ENCODE results near the gene COL4A5.

COL4A5 gene

DNA sequence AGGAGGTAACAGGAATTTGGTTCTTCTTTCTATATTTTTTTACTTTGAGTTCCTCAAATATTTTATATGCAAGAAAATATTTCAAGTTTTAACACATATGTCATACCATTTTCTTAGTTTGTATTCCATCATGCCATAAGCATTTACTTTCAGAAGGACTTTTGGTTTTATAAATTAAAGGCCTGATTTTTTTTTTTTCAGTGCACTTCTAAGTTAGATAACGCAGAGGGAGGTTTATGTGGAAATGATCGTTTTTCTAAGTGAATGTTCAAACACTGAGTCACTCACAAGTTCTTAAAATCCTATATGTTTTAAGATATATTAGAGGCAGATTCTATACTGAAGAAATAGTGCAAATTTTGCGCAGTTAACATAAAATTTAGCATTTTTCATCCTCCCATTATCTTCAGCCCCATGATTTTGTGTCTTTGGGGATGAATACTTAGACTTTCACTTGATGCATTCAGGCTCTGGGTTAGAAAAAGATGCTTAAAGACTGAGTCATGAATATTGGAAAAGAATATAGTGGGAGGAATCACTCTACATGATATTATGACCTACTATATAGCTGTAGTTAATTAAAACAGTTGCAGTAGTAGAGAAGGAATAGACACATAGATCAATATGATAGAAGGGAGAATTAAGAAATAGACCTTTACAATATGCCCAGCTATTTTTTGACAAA lies 54.9 kb downstream of the COL4A5 start:
- no peak for DNase-seq
- TF ChIP-seq POLR2A (IDR thresholded peaks at IDR 0.05; ENCODE audit: low read length) (no peak), GATA1 (IDR thresholded peaks at IDR 0.05; ENCODE audit: low read depth, low read length) (no peak)

DNA sequence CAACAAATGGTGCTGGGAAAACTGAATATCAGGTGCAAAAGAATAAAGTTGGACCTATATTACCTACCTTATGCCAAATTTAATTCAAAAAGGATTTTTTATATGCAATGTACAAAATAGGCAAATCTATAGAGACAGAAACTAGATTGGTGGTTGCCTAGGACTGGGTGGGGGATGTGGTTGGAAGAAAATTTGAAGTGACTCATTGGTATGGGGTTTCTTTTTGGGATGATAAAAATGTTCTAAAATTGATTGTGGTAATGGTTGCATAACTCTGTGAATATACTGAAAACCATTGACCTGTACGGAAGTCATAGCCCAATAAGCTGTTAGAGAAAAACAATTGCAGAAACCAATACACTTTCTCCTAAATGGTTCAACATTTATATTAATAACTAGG lies 72.1 kb downstream of the COL4A5 start:
- DNase-seq, result no peak
- TF ChIP-seq POLR2A (IDR thresholded peaks at IDR 0.05; ENCODE audit: low read length), result no peak
- no peak for TF ChIP-seq GATA1 (IDR thresholded peaks at IDR 0.05; ENCODE audit: low read depth, low read length)

DNA sequence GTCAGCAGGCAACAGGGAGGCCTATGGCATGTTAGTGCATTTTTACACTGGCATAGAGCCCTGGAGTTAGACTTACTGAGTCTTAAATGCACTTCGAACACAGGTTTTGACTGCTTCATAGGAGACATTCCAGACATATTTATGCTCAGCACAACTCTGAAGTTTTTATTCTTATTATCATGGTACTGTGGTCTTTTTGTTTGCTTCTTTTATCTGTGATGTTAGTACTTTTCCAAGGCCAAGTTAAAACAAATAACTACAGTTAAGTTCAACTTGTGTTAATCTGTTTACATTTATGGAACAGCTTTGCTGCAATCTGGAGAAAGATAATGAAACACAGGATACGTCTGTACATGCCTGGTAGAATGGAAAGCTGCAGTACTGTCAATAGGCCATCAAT lies 76.5 kb downstream of the COL4A5 start:
- no peak for DNase-seq
- no peak for TF ChIP-seq POLR2A (IDR thresholded peaks at IDR 0.05; ENCODE audit: low read length)

DNA sequence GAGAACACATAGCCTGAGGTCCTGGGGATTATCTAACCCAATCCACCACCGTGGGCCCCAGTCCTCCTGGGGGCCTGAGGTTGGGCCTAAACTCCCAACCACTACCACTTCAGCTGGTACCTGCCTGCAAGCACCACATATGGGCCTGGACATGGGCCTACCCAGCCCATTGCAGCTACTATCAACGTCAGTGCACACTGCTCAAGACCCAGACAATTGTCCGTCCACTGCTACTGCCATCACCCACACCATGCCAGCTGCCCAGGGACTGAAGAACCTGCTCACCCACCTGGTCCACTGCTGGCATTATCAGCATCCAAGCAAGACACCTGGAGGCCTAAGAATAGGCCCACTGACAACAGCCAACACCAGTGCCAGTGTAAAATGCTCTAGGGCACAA lies 88.1 kb downstream of the COL4A5 start:
- no peak for DNase-seq
- TF ChIP-seq POLR2A (IDR thresholded peaks at IDR 0.05; ENCODE audit: low read length) (no peak), GATA1 (IDR thresholded peaks at IDR 0.05; ENCODE audit: low read depth, low read length) (no peak)

DNA sequence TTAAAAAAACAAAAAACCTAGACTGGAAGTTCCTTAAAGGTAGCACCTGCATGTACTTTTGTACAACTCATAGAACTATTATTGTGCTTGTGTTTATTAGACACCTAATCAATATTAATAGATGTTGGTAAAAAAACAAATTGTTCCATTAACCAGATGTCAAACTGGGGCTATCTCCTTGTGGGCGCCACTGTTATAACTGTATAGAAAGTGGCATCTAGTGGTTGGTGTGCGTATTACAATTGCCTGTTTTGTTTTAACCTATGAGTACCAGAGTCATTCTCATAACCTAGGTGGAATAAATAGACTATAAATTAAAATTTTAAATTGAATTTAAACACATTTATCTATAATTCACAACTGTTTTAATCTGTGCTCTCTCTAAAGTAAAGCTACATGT lies 97.4 kb downstream of the COL4A5 start:
- TF ChIP-seq POLR2A (IDR thresholded peaks at IDR 0.05; ENCODE audit: low read length) (no peak), GATA1 (IDR thresholded peaks at IDR 0.05; ENCODE audit: low read depth, low read length) (no peak)
- peak; percentile 39 to 61 for DNase-seq

DNA sequence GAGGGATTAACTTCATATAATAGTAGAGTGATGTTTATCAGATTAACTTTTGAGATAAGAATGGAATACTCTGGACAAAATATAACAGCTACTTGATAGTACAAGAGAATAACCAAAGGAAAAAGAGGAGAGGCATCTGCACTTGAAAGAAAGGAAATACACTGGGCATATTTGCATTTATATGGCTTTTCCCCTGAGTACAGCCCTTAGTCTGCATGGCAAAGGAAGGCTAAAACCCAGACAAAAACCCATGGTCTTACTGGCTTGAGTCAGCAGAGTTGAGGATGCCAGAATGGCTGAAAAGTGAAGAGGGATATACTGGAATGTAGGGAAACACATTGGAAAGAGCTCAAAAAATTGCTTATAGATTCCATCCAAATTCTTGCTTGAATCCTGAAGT lies 101.6 kb downstream of the COL4A5 start:
- TF ChIP-seq POLR2A (IDR thresholded peaks at IDR 0.05; ENCODE audit: low read length) (no peak), GATA1 (IDR thresholded peaks at IDR 0.05; ENCODE audit: low read depth, low read length) (no peak)
- DNase-seq, result no peak

DNA sequence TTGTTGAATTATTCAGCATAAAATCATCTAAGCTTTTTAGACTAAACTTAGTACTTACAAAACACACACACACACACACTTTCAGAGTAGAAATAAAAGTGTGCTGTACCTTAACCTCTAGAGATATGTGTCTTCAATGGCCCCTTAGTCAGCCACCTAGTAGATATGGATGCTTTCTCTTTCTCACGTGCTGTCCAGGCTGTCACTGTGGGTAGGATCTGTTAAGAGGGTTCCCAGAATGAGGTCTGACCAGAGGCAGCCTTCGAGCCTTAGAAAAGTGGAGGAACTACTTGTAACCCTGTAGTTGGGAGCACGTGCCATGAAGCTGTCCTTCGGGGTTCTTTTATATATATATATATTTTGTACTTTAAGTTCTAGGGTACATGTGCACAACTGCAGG lies 117.9 kb downstream of the COL4A5 start:
- TF ChIP-seq GATA1 (IDR thresholded peaks at IDR 0.05; ENCODE audit: low read depth, low read length), result no peak
- no peak for TF ChIP-seq POLR2A (IDR thresholded peaks at IDR 0.05; ENCODE audit: low read length)
- DNase-seq, result peak; percentile 47 to 63

DNA sequence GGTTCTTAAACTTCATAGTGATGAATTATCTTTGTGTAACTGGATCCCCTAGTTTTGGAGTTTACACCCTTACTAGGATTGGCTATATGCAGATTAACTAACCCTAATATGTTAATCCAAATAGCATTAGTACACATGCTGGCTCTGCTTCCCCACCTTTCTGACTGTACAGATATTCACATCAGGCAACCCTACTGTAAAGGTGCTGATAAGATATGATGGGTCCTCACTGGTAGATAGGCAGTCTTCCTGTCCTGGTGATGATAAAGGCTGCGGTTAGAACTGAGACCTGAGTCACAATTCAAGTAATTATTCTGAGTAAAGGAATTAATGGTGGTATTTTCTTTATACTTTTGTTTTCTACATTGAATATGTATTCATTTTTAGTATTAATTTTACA lies 118.6 kb downstream of the COL4A5 start:
- peak; percentile 82 to 94 for DNase-seq
- TF ChIP-seq GATA1 (IDR thresholded peaks at IDR 0.05; ENCODE audit: low read depth, low read length), result no peak
- no peak for TF ChIP-seq POLR2A (IDR thresholded peaks at IDR 0.05; ENCODE audit: low read length)

DNA sequence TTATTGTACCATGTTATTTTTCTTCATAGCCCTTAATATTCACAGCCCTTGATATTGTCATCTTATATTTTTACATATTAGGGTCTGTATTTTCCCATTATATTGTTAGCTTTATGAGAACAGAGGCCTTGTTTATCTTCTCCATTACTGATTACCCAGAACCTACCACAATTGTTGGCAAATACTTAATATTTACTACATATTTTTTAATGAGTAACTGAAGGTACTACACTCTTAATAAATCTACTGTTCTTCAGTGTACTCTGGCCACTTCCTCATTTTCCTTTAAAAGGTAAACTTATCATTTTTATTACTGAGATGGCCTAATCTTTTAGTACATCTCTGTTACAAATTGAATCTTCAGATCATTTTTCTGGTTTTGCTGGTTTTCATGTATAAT lies 133.5 kb downstream of the COL4A5 start:
- DNase-seq, result no peak
- TF ChIP-seq GATA1 (IDR thresholded peaks at IDR 0.05; ENCODE audit: low read depth, low read length) (no peak), POLR2A (IDR thresholded peaks at IDR 0.05; ENCODE audit: low read length) (no peak)

DNA sequence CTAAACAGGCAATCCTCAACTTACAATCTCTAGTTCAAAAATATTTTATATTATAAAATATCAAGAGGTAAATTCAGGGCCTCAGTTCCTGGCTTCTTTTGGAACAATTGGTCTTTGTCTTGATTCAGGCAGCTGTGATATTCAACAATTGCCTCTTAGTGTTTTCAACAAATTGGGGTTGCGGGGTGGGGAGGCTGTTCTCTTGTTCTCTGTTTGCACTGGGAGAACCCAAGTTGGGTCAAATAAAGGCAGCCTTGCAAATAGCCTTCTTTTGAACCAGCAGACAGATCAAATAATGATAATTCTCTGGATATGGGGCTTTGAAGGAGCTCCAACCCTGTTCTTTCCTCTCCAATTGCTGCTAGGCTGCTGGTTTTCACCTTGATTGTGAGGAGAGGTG lies 142.5 kb downstream of the COL4A5 start:
- no peak for TF ChIP-seq POLR2A (IDR thresholded peaks at IDR 0.05; ENCODE audit: low read length)
- TF ChIP-seq GATA1 (IDR thresholded peaks at IDR 0.05; ENCODE audit: low read depth, low read length), result no peak
- no peak for DNase-seq

DNA sequence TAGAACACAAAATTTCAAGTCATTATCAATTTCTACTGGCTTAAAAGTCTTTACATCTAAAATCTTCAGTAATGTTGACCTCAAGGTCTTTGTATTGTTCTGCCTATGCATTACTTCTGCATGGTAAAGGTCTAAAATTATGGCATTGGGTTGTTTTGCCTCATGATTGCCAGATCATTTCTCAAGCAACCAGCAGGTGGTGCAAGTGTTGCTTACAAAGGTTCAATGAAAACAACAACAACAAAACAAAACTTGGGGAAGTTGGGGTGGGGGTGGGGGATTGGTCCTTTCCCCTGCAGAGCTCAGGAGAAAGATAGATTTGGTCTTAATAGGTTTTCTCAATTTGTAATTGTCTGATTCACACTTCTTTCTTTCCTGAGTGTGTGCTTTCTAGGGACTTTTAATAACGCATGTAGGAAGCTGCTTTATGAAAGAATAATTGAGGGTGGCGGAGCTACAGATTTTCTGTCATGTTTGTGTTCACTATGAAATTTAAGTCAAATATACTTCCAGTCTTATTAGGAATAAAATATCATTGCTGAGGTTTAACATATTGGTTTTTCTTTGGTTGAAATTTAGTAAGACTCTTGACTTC lies 145.1 kb downstream of the COL4A5 start:
- DNase-seq, result peak; percentile 18 to 48
- no peak for TF ChIP-seq GATA1 (IDR thresholded peaks at IDR 0.05; ENCODE audit: low read depth, low read length)

DNA sequence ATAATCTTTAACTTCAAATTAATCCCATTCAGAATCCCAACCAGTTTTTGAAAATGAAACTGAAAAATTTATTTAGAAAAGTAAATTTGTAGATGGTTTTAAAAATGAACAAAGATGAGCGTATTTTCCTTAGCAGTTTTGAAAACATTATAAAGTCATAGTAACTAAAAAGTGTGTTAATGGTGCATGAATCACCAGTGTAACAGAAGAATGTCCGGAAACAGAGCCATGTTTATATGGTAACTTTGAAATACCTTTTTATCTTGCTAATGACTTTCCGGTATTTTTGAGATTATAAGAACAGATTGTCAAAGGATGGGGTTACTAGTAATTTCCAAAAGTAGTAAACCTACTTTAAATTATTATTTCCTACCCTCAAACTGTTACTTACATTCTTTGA lies 150.9 kb downstream of the COL4A5 start:
- TF ChIP-seq GATA1 (IDR thresholded peaks at IDR 0.05; ENCODE audit: low read depth, low read length) (no peak), POLR2A (IDR thresholded peaks at IDR 0.05; ENCODE audit: low read length) (no peak)
- no peak for DNase-seq

DNA sequence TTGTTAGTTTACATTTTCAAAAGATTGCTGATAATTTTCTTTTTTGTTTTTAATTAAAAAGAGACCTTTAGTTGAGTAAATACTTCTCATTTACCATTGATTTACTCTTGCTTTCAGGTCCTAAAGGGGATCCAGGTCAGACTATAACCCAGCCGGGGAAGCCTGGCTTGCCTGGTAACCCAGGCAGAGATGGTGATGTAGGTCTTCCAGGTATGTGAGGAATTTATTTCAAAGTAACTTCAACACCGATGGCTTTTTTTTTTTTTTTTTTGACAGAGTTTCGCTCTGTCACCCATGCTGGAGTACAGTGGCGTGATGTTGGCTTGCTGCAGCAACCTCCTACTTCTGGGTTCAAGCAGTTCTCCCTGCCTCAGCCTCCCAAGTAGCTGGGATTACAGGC lies 161.6 kb downstream of the COL4A5 start:
- no peak for DNase-seq

DNA sequence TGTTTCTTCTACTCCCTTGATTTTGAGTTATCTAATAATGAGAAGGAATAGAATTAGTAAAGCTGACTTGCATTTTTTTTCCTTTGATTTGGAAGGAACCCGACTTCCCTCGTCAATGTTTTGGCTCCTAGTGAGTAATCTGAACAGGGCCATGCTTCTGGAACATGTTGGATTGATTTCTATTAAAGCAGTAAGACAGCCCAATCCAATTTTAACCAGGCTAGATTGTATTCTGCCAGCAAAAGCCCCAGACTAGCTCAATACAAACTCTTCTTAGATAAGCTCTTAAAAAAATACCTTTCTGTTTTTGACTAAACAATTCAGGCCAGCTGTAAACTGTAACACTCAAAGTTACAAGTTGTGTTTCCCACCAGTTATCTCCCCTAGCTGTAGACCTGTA lies 170.5 kb downstream of the COL4A5 start:
- no peak for DNase-seq
- no peak for TF ChIP-seq GATA1 (IDR thresholded peaks at IDR 0.05; ENCODE audit: low read depth, low read length)
- no peak for TF ChIP-seq POLR2A (IDR thresholded peaks at IDR 0.05; ENCODE audit: low read length)

More for the DNA sequence above, 161.6 kb downstream of the COL4A5 start:
- no peak for TF ChIP-seq GATA1 (IDR thresholded peaks at IDR 0.05; ENCODE audit: low read depth, low read length)
- TF ChIP-seq POLR2A (IDR thresholded peaks at IDR 0.05; ENCODE audit: low read length), result no peak

DNA sequence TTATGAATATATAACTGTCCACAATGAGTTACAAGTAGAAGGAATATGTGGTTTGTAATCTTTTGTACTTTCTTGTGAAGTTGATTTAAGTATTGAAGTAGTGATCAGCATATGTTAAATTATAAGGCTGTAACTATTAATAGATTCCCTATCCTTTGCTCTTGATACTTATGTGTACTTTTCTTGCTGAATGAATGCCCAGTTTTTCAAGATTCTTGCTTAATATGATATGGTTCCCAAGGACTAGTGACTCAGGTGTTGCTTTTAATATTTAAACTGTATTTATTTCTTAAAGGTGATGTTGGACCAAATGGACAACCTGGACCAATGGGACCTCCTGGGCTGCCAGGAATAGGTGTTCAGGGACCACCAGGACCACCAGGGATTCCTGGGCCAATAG lies 175.0 kb downstream of the COL4A5 start:
- no peak for DNase-seq
- TF ChIP-seq GATA1 (IDR thresholded peaks at IDR 0.05; ENCODE audit: low read depth, low read length) (no peak), POLR2A (IDR thresholded peaks at IDR 0.05; ENCODE audit: low read length) (no peak)
